GM12878 (cell line): Measurements from ENCODE around the gene PMPCA. TPM values are rescaled to one million over a fixed set of nuclear protein-coding genes. Genes with fewer than 3 reads are reported as not detected.

ENCODE experiments used
- ESRRA ChIP-seq: IDR thresholded peaks from 2 replicates; pipeline ENCODE4 v1.6.1; 2012; ENCODE audit warnings: mild to moderate bottlenecking, low read length, improper control_type of control experiment
- NBN ChIP-seq: fragments of 450-650 bp; IDR thresholded peaks from 2 replicates; pipeline ENCODE4 v1.6.1; 2016
- SMAD5 ChIP-seq: IDR thresholded peaks from 2 replicates; pipeline ENCODE4 v1.6.1; 2016; ENCODE audit warnings: antibody characterized with exemption, low read depth
- TCF12 ChIP-seq: IDR thresholded peaks from 2 replicates; pipeline ENCODE4 v1.6.1; 2011; ENCODE audit warnings: low read depth, mild to moderate bottlenecking, low read length
- polyA plus RNA-seq, 11 experiments: library from polyadenylated mRNA; depleted of rRNA in 4 of 11; unstranded in 6 of 11; stranded (reverse) in 5 of 11; fragments of >200 nt; fragmentation: Nextera tagmentation in 4 of 11; fragmentation: Illumina TruSeq in 1 of 11; extraction: Ambion mirVana in 4 of 11; extraction: Trizol in 1 of 11; gene quantifications; 1 replicate in 1 of 11; 2 replicates in 10 of 11; pipeline versions ENCODE4 v1.2.1 to v1.2.3, GENCODE V29; 2011 to 2016; ENCODE audit warnings: inconsistent platforms in 2 of 11, missing spikeins in 2 of 11, low read depth in 1 of 11
- total RNA-seq, 4 experiments: library from RNA; depleted of rRNA in 3 of 4; stranded (reverse); fragments of >200 nt in 3 of 4; fragmentation: Illumina TruSeq in 1 of 4; extraction: Trizol in 1 of 4; gene quantifications; 2 replicates each; pipeline versions ENCODE4 v1.2.1 to v1.2.3, GENCODE V29; 2013 to 2021
- TF ChIP-seq, protein P1 (sequence below): fragments of 450-650 bp; IDR thresholded peaks from 2 replicates; pipeline ENCODE4 v1.6.1; 2017; ENCODE audit warnings: antibody characterized with exemption, mild to moderate bottlenecking, moderate library complexity
- TF ChIP-seq, protein P2 (sequence below): IDR thresholded peaks from 2 replicates; pipeline ENCODE4 v1.6.1; 2012; ENCODE audit warnings: low read depth, low read length, improper control_type of control experiment
- TF ChIP-seq, protein P3 (sequence below): fragments of 450-650 bp; conservative IDR thresholded peaks from 2 replicates; pipeline ENCODE4 v1.6.1; 2017; ENCODE audit warnings: mild to moderate bottlenecking, moderate library complexity
- TF ChIP-seq, protein P4 (sequence below): fragments of 450-650 bp; IDR thresholded peaks from 2 replicates; pipeline ENCODE4 v1.6.1; 2018; ENCODE audit warnings: mild to moderate bottlenecking, low read depth, moderate library complexity; ENCODE audit not compliant: partially characterized antibody

The PMPCA gene
- total and polyA plus RNA-seq, 10 of the 15 experiments (the other 5 are each of a cell fraction or from before 2014, with no cell fraction given), result 8.1 to 137 (median 75.7) TPM

DNA sequence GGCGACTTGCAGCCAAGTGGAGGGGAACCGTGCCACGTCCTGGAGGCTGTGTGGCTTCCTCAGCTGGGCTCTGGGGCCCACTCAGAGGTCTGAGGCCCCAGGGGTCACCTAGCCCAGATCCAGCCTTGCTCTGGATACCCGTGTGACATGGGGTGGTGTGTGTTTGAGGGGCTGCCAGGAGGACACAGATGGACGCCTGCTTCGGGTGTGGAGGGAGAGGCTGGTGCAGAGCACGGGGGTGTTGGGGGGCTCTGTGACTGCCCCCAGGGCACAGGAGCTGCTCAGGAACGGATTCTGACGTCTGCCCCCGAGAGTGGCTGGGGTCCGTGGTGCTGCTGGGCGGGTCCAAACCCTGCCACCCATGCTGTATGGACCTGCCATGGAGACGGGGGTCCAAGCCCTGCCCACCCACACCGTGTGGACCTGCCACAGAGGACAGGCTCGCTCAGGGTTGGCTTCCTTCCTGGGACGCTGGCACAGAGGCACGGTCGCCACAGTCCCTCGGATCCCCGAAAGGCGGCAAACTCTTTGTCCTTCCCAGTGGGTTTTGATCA lies 18.7 kb downstream of the PMPCA start (continued):
- TF ChIP-seq, protein P1, sequence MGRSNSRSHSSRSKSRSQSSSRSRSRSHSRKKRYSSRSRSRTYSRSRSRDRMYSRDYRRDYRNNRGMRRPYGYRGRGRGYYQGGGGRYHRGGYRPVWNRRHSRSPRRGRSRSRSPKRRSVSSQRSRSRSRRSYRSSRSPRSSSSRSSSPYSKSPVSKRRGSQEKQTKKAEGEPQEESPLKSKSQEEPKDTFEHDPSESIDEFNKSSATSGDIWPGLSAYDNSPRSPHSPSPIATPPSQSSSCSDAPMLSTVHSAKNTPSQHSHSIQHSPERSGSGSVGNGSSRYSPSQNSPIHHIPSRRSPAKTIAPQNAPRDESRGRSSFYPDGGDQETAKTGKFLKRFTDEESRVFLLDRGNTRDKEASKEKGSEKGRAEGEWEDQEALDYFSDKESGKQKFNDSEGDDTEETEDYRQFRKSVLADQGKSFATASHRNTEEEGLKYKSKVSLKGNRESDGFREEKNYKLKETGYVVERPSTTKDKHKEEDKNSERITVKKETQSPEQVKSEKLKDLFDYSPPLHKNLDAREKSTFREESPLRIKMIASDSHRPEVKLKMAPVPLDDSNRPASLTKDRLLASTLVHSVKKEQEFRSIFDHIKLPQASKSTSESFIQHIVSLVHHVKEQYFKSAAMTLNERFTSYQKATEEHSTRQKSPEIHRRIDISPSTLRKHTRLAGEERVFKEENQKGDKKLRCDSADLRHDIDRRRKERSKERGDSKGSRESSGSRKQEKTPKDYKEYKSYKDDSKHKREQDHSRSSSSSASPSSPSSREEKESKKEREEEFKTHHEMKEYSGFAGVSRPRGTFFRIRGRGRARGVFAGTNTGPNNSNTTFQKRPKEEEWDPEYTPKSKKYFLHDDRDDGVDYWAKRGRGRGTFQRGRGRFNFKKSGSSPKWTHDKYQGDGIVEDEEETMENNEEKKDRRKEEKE, result no peak
- TF ChIP-seq TCF12, result no peak
- TF ChIP-seq, protein P2, sequence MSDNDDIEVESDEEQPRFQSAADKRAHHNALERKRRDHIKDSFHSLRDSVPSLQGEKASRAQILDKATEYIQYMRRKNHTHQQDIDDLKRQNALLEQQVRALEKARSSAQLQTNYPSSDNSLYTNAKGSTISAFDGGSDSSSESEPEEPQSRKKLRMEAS, result no peak
- TF ChIP-seq SMAD5, result no peak
- TF ChIP-seq, protein P3, sequence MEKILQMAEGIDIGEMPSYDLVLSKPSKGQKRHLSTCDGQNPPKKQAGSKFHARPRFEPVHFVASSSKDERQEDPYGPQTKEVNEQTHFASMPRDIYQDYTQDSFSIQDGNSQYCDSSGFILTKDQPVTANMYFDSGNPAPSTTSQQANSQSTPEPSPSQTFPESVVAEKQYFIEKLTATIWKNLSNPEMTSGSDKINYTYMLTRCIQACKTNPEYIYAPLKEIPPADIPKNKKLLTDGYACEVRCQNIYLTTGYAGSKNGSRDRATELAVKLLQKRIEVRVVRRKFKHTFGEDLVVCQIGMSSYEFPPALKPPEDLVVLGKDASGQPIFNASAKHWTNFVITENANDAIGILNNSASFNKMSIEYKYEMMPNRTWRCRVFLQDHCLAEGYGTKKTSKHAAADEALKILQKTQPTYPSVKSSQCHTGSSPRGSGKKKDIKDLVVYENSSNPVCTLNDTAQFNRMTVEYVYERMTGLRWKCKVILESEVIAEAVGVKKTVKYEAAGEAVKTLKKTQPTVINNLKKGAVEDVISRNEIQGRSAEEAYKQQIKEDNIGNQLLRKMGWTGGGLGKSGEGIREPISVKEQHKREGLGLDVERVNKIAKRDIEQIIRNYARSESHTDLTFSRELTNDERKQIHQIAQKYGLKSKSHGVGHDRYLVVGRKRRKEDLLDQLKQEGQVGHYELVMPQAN, result no peak
- no peak for TF ChIP-seq NBN
- TF ChIP-seq ESRRA, result no peak
- TF ChIP-seq, protein P4, sequence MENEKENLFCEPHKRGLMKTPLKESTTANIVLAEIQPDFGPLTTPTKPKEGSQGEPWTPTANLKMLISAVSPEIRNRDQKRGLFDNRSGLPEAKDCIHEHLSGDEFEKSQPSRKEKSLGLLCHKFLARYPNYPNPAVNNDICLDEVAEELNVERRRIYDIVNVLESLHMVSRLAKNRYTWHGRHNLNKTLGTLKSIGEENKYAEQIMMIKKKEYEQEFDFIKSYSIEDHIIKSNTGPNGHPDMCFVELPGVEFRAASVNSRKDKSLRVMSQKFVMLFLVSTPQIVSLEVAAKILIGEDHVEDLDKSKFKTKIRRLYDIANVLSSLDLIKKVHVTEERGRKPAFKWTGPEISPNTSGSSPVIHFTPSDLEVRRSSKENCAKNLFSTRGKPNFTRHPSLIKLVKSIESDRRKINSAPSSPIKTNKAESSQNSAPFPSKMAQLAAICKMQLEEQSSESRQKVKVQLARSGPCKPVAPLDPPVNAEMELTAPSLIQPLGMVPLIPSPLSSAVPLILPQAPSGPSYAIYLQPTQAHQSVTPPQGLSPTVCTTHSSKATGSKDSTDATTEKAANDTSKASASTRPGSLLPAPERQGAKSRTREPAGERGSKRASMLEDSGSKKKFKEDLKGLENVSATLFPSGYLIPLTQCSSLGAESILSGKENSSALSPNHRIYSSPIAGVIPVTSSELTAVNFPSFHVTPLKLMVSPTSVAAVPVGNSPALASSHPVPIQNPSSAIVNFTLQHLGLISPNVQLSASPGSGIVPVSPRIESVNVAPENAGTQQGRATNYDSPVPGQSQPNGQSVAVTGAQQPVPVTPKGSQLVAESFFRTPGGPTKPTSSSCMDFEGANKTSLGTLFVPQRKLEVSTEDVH, result no peak
